Esophagus squamous epithelium (tissue), 5 donors: Measurements from ENCODE around the gene SIPA1L2. TPM values are rescaled to one million over a fixed set of nuclear protein-coding genes. Genes with fewer than 3 reads are reported as not detected.

Experiments used
- DNase-seq: peaks from one replicate; lab custom pipeline; 2025; lab: John Stamatoyannopoulos, UW
- H3K27ac ChIP-seq, 4 donors: fragments of 200-600 bp; sonication (generic); one replicate each; pipeline ENCODE4 v1.5.1; 2016 to 2019; ENCODE audit warnings: mild to moderate bottlenecking in 1 of 4
- H3K27me3 ChIP-seq, 4 donors: fragments of 200-600 bp; sonication (generic); 1 replicate in 3 of 4; 2 replicates in 1 of 4; pipeline versions ENCODE4 v1.5.1 to v1.6.0; 2017 to 2021; ENCODE audit warnings: antibody characterized with exemption in 1 of 4
- H3K36me3 ChIP-seq, 3 donors: fragments of 200-600 bp; sonication (generic); one replicate each; pipeline ENCODE4 v1.5.1; 2016 to 2019
- H3K4me1 ChIP-seq, 3 donors: fragments of 200-600 bp; sonication (generic); one replicate each; pipeline ENCODE4 v1.5.1; 2017 to 2019
- H3K4me3 ChIP-seq, 4 donors: fragments of 200-600 bp; sonication (generic); 1 replicate in 3 of 4; 2 replicates in 1 of 4; pipeline ENCODE4 v1.5.1; 2016 to 2019; ENCODE audit warnings: mild to moderate bottlenecking in 2 of 4, moderate library complexity in 1 of 4
- H3K9me3 ChIP-seq, 3 donors: fragments of 200-600 bp; sonication (generic); one replicate each; pipeline ENCODE4 v1.5.1; 2016 to 2019
- POLR2A ChIP-seq, 4 donors: fragments of 450-650 bp; IDR thresholded peaks; one replicate each; pipeline ENCODE4 v1.6.1; 2017; ENCODE audit warnings: antibody characterized with exemption in 4 of 4, mild to moderate bottlenecking in 4 of 4, moderate library complexity in 3 of 4
- WGBS, 2 donors: methylation state at CpG; one replicate each; pipeline ENCODE4 v1.1.5; 2018; 5-methylcytosine and 5-hydroxymethylcytosine counted together
- intact Hi-C: fragments of 100-400 bp; cut with DNase I; formaldehyde crosslinking; loops from one replicate; pipeline ENCODE4 v1.15.0; 2022
- total RNA-seq, 4 donors: library from RNA; depleted of rRNA; stranded (reverse); fragments of >200 nt; gene quantifications; one replicate each; pipeline ENCODE4 v1.1.0, GENCODE V29; 2016
- TF ChIP-seq, protein P1 (sequence below), 6 experiments: fragments of 450-650 bp in 4 of 6; fragments of 200-600 bp in 2 of 6; sonication (generic) in 2 of 6; IDR thresholded peaks; one replicate each; pipeline ENCODE4 v1.5.1; 2016 to 2019; ENCODE audit warnings: antibody characterized with exemption in 6 of 6, mild to moderate bottlenecking in 4 of 6, moderate library complexity in 4 of 6
- donor health status: DM: yes; HTN: yes; CAD: no.

Gene SIPA1L2
- total RNA-seq, 4 donors from 2014 or later, result 29.5 to 51.3 (median 46.0) TPM

DNA sequence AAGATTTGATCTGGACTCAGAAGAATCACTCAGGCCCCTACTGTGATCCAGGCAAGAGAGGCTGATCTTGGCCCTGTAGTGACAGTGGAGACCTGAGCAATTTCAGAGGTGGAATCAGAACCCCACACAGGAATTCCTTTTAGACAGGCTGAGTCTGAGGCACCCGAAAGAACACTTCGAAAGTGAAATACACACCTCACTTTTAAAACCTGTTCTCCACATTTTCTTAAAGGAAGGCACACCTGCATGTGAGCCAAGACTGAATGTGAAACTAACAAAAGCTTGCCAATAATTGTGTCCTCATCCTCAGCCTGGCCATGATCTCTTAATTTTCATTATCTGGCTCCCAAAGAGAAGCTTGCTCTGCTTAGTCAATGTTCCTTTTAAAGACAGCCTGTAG lies 32.2 kb downstream of the SIPA1L2 start:
- H3K27ac ChIP-seq, result peak overlapping the region in 2 of 4 donors; percentile 3 to 17
- DNase-seq, result no peak
- no peaks in the 10 kb centered on the region for H3K27me3 ChIP-seq
- peaks cover 0 to 15% (median 0%) of the 10 kb centered on the region in 3 donors for H3K36me3 ChIP-seq
- intact Hi-C loops, result no loop called here
- H3K9me3 ChIP-seq, result no peaks in the 10 kb centered on the region
- H3K4me3 ChIP-seq, result no peak overlapping the region
- 39 to 62% methylated on average over 2 of the region's 2 CpGs for WGBS, 2 donors
- peaks cover 7 to 57% (median 15%) of the 10 kb centered on the region in 3 donors for H3K4me1 ChIP-seq
- TF ChIP-seq POLR2A (IDR thresholded peaks at IDR 0.05), result no peak
- TF ChIP-seq, protein P1, sequence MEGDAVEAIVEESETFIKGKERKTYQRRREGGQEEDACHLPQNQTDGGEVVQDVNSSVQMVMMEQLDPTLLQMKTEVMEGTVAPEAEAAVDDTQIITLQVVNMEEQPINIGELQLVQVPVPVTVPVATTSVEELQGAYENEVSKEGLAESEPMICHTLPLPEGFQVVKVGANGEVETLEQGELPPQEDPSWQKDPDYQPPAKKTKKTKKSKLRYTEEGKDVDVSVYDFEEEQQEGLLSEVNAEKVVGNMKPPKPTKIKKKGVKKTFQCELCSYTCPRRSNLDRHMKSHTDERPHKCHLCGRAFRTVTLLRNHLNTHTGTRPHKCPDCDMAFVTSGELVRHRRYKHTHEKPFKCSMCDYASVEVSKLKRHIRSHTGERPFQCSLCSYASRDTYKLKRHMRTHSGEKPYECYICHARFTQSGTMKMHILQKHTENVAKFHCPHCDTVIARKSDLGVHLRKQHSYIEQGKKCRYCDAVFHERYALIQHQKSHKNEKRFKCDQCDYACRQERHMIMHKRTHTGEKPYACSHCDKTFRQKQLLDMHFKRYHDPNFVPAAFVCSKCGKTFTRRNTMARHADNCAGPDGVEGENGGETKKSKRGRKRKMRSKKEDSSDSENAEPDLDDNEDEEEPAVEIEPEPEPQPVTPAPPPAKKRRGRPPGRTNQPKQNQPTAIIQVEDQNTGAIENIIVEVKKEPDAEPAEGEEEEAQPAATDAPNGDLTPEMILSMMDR (IDR thresholded peaks at IDR 0.05), result no peak

DNA sequence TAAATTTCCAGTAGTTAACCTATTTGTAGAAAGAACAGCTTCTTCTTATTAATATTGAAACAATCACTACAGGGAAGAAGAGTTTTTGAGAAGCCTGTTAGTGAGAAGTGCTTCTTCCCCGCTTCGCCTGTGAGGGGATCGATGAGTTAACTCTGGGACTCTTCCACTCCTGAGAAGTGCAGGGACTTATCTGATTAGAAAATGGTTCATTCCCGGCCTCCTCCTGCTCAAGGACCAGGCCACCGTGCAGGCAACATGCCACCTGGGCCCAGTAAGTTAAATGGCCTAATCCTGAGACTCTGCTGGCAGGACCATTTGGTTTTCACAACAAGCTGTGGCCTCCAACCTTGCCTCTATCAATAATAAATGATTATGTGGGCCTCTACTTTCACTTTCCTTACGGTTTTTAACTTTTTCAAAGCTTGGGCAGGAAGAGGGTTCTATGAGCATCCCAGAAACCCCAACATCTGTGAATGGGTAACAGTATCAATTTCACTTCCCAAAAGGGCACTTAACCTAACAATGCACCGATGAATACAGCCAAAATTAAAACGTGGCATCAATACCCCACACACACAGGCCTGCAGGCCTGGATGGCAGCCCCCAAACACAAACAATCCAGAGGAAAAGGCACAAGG lies 33.1 kb downstream of the SIPA1L2 start:
- no peak overlapping the region for H3K4me3 ChIP-seq
- no peaks in the 10 kb centered on the region for H3K9me3 ChIP-seq
- H3K27ac ChIP-seq, result no peak overlapping the region
- DNase-seq, result no peak
- H3K36me3 ChIP-seq, result peaks cover 0 to 9% (median 0%) of the 10 kb centered on the region in 3 donors
- TF ChIP-seq, protein P1 (IDR thresholded peaks at IDR 0.05), result no peak
- no peak for TF ChIP-seq POLR2A (IDR thresholded peaks at IDR 0.05)
- intact Hi-C loops, result no loop called here
- WGBS, 2 donors, result 66 to 74% methylated on average over 8 of the region's 8 CpGs
- no peaks in the 10 kb centered on the region for H3K27me3 ChIP-seq
- peaks cover 7 to 59% (median 15%) of the 10 kb centered on the region in 3 donors for H3K4me1 ChIP-seq

DNA sequence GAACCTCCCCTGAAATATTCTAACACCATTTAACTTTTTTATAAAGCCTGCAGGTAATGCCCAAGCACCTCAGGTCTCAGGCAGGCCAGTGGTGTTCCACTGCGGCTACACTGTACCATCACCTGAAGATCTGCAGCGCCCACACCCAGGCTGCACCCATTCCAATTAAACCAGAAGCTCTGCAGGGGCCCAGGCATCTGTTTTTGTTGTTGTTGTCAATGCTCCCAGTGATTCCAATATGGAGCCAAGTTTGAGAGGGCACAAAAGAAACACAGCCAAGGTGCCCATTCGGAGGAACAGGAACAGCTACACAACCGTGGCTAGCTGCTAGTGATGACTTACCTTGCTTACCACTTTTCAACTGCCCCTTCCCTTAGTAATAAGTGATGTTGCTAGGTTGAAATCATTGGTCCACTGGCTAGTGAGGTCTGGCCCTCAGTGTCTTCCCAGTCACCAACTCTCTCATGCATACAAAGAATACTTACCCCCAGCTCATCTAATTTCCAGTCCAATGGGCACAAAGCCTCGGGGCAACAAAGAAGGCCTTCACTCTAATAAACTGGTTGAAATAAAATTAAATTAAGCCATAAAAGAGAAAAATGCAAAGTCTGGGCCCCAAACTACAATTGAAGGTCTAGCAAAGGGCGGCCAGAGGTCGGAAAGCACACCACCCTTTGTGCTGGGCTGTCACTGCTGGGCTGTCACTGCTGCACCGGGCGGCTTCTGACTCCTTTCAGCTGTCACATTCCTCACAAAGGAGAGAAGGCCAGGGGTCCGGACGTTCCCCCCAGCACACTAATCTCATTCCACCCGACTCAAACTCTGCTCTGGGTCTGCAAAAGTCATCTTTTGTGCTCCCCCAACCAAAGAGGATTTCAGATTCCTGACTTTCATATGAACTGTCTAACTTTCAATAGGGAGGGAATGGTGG lies 34.9 kb downstream of the SIPA1L2 start:
- Histone ChIP-seq H3K27me3 (no peaks in the 10 kb centered on the region), H3K4me1 (peaks cover 0 to 63% (median 15%) of the 10 kb centered on the region in 3 donors), H3K36me3 (peaks cover 0 to 13% (median 0%) of the 10 kb centered on the region in 3 donors), H3K27ac (no peak overlapping the region), H3K9me3 (no peaks in the 10 kb centered on the region), H3K4me3 (no peak overlapping the region)
- no peak for DNase-seq
- intact Hi-C loops, result no loop called here
- 77 to 82% methylated on average over 10 to 12 of the region's 12 CpGs for WGBS, 2 donors
- TF ChIP-seq, protein P1 (IDR thresholded peaks at IDR 0.05), result no peak
- no peak for TF ChIP-seq POLR2A (IDR thresholded peaks at IDR 0.05)

DNA sequence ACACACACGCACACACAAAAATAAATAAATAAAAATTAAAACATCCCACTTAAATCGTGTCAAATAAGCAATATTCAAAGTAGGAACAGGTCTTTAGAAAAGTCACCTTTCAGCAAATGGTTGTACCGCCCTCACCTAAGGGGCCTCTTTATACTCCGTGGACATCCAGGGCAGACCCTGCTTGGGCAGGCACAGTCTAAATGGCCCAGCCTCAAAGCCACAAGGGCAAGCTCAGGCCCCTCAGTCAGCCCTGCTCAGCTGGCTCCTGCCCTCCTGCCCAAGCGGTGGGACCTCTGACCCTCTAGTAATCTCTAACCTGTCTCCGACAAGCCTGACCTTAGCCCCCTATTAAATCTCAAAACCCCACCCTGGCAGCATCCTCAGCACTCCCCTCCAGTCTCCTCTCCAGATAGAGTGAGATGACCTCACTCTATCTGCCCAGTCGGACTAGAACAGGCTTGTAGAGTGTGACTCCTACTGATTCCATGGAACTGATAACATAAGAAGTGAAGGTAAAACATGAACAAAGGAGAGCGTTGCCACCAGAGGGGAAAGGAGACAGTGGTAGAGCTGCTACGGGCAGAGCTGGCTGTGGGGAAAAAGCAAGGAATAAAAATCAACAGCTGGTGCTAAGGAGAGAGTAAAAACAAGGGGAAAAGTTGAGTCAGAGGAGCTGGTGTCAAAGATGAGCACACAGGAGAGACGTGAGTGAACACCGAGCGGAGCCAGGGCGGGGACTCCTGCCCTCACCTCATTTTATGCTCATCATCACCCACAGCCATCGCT lies 36.0 kb downstream of the SIPA1L2 start:
- no peak for TF ChIP-seq POLR2A (IDR thresholded peaks at IDR 0.05)
- TF ChIP-seq, protein P1 (IDR thresholded peaks at IDR 0.05), result no peak
- H3K4me3 ChIP-seq, result no peak overlapping the region
- DNase-seq, result no peak
- intact Hi-C loops, result no loop called here
- peaks cover 0 to 13% (median 0%) of the 10 kb centered on the region in 3 donors for H3K36me3 ChIP-seq
- peaks cover 0 to 63% (median 15%) of the 10 kb centered on the region in 3 donors for H3K4me1 ChIP-seq
- no peak overlapping the region for H3K27ac ChIP-seq
- H3K27me3 ChIP-seq, result no peaks in the 10 kb centered on the region
- no peaks in the 10 kb centered on the region for H3K9me3 ChIP-seq
- 68 to 69% methylated on average over 13 to 14 of the region's 14 CpGs for WGBS, 2 donors
